Neural progenitor cell (in vitro differentiated cells): ENCODE measurements around the gene RAPGEF5. TPM values are rescaled to one million over a fixed set of nuclear protein-coding genes. Genes with fewer than 3 reads are reported as not detected.

Experiments
- DNase-seq: peaks from one replicate; pipeline ENCODE4 v3.0.0-alpha.2; 2016; ENCODE audit warnings: low spot score
- H2AFZ ChIP-seq: fragments of 200-600 bp; sonication (generic); replicated peaks from 2 replicates; pipeline ENCODE4 v1.6.1; 2016; ENCODE audit warnings: antibody characterized with exemption
- H3F3A ChIP-seq: fragments of 200-600 bp; sonication (generic); 2 replicates; pipeline ENCODE4 v1.6.1; 2016; ENCODE audit warnings: antibody characterized with exemption, low read depth
- H3K27ac ChIP-seq: fragments of 200-600 bp; sonication (generic); 2 replicates; pipeline ENCODE4 v1.5.1; 2016; ENCODE audit warnings: mild to moderate bottlenecking
- H3K27me3 ChIP-seq: fragments of 200-600 bp; sonication (generic); 2 replicates; pipeline ENCODE4 v1.6.1; 2016; ENCODE audit warnings: mild to moderate bottlenecking, moderate library complexity
- H3K36me3 ChIP-seq: fragments of 200-600 bp; sonication (generic); 2 replicates; pipeline ENCODE4 v1.5.1; 2016
- H3K4me1 ChIP-seq: fragments of 200-600 bp; sonication (generic); 2 replicates; pipeline ENCODE4 v1.6.1; 2016; ENCODE audit warnings: mixed run types
- H3K4me2 ChIP-seq: fragments of 200-600 bp; sonication (generic); 2 replicates; pipeline ENCODE4 v1.6.1; 2016
- H3K4me3 ChIP-seq: fragments of 200-600 bp; sonication (generic); 2 replicates; pipeline ENCODE4 v1.5.1; 2016
- H3K79me2 ChIP-seq: fragments of 200-600 bp; sonication (generic); 2 replicates; pipeline ENCODE4 v1.6.1; 2016; ENCODE audit warnings: low read depth
- H3K9ac ChIP-seq: fragments of 200-600 bp; sonication (generic); 2 replicates; pipeline ENCODE4 v1.6.1; 2016
- H3K9me3 ChIP-seq: fragments of 200-600 bp; sonication (generic); 2 replicates; pipeline ENCODE4 v1.5.1; 2016; ENCODE audit warnings: low read depth
- H4K20me1 ChIP-seq: fragments of 200-600 bp; sonication (generic); 2 replicates; pipeline ENCODE4 v1.6.1; 2016; ENCODE audit warnings: low read depth
- H3K27ac Mint-ChIP-seq: 3 replicates; pipeline ENCODE4 v1.8.0; 2021; ENCODE audit warnings: mixed read lengths
- H3K27me3 Mint-ChIP-seq: 2 replicates; pipeline ENCODE4 v1.8.0; 2022; ENCODE audit warnings: low read depth, mild to moderate bottlenecking, inconsistent platforms, moderate library complexity, mixed read lengths; ENCODE audit not compliant: insufficient read depth
- H3K36me3 Mint-ChIP-seq: 3 replicates; pipeline ENCODE4 v1.8.0; 2021; ENCODE audit warnings: mixed read lengths
- H3K4me1 Mint-ChIP-seq: 3 replicates; pipeline ENCODE4 v1.8.0; 2021; ENCODE audit warnings: mixed read lengths
- H3K4me3 Mint-ChIP-seq: 3 replicates; pipeline ENCODE4 v1.8.0; 2021; ENCODE audit warnings: mild to moderate bottlenecking, moderate library complexity, mixed read lengths
- H3K9me3 Mint-ChIP-seq: 3 replicates; pipeline ENCODE4 v1.8.0; 2020; ENCODE audit warnings: mixed read lengths
- CTCF ChIP-seq: fragments of 200-600 bp; sonication (generic); IDR thresholded peaks from 2 replicates; pipeline ENCODE4 v1.5.1; 2017; ENCODE audit warnings: antibody characterized with exemption, mild to moderate bottlenecking
- EZH2 ChIP-seq: fragments of 200-600 bp; sonication (generic); IDR thresholded peaks from 2 replicates; pipeline ENCODE4 v1.6.1; 2017; ENCODE audit warnings: antibody characterized with exemption, mild to moderate bottlenecking, moderate library complexity
- EZH2phosphoT487 ChIP-seq: fragments of 200-600 bp; sonication (generic); IDR thresholded peaks from 2 replicates; pipeline ENCODE4 v1.6.1; 2017; ENCODE audit warnings: antibody characterized with exemption
- total RNA-seq: library from RNA; depleted of rRNA; stranded (reverse); fragments of >200 nt; gene quantifications from 2 replicates; pipeline ENCODE4 v1.2.3, GENCODE V29; 2015; ENCODE audit warnings: low replicate concordance

RAPGEF5 gene
- total RNA-seq, 1 donor from 2014 or later, result 5.7 TPM

GRCh38 chr7:22346383-22347107 is 10.4 kb downstream of the RAPGEF5 start:
- Mint-ChIP-seq H3K4me3 (no peak overlapping the region), H3K27me3 (peaks cover 3% of the 10 kb centered on the region), H3K9me3 (no peaks in the 10 kb centered on the region), H3K4me1 (no peaks in the 10 kb centered on the region), H3K27ac (no peak overlapping the region), H3K36me3 (no peaks in the 10 kb centered on the region)
- H3K9ac ChIP-seq, result no peak overlapping the region
- no peaks in the 10 kb centered on the region for H4K20me1 ChIP-seq
- no peak overlapping the region for H3K4me3 ChIP-seq
- no peak overlapping the region for H3K27ac ChIP-seq
- no peak overlapping the region for H3K4me2 ChIP-seq
- H3F3A ChIP-seq, result no peaks in the 10 kb centered on the region
- H3K27me3 ChIP-seq, result no peaks in the 10 kb centered on the region
- no peak for DNase-seq
- H3K36me3 ChIP-seq, result no peaks in the 10 kb centered on the region
- no peak overlapping the region for H2AFZ ChIP-seq
- TF ChIP-seq EZH2phosphoT487, result no peak
- TF ChIP-seq CTCF, result no peak
- TF ChIP-seq EZH2, result no peak
- no peaks in the 10 kb centered on the region for H3K9me3 ChIP-seq
- no peaks in the 10 kb centered on the region for H3K79me2 ChIP-seq
- H3K4me1 ChIP-seq, result peaks cover 2% of the 10 kb centered on the region

DNA sequence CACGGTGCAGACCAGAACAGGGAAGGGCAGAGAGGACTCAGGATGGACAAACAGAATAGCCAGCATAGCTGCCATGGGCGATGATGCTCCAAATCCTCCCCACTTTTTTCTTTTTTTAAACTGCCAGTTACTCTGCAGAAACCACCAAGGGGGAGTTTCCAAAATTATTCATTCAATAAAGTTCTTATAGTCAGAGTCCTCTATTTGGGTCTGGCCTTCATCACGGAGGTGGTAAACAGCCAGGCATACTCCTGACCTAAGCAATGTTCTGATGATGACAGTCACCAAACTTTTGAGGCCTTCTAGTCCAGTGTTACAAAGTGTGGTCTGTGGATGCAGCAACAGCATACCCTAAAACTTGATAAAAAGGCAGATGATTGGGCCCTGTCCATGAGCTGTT is 12.3 kb downstream of the RAPGEF5 start:
- Histone ChIP-seq H3K9me3 (no peaks in the 10 kb centered on the region), H3K4me3 (no peak overlapping the region), H3K4me1 (peaks cover 2% of the 10 kb centered on the region), H3K4me2 (no peak overlapping the region), H3K79me2 (no peaks in the 10 kb centered on the region), H3K27me3 (no peaks in the 10 kb centered on the region), H3K9ac (no peak overlapping the region), H3F3A (no peaks in the 10 kb centered on the region), H3K36me3 (no peaks in the 10 kb centered on the region), H4K20me1 (no peaks in the 10 kb centered on the region), H3K27ac (no peak overlapping the region), H2AFZ (no peak overlapping the region)
- Mint-ChIP-seq H3K27me3 (peaks cover 3% of the 10 kb centered on the region), H3K36me3 (no peaks in the 10 kb centered on the region), H3K4me1 (no peaks in the 10 kb centered on the region), H3K4me3 (no peak overlapping the region), H3K27ac (no peak overlapping the region), H3K9me3 (peaks cover 5% of the 10 kb centered on the region)
- no peak for DNase-seq
- TF ChIP-seq CTCF (no peak), EZH2 (no peak), EZH2phosphoT487 (no peak)

DNA sequence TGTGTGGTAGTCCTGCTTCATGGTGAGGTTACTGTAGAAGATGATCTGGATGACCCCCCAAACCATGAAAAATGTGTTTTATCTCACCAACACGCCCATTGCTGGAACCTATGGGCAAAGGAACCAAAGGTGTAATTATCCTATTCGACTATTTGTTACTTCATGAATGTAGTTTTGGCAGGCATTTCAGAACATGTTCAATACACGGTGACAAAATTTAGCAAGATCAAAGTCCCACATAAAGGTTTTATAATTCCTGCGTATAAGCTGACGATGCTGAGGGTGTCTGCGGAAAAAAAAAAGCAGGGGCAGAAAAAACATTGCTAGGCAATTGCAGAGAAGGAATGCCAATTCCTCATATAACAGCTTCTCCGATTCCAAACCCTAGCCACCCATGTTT is 13.3 kb downstream of the RAPGEF5 start:
- H3K4me3 ChIP-seq, result no peak overlapping the region
- no peaks in the 10 kb centered on the region for H3K79me2 ChIP-seq
- H4K20me1 ChIP-seq, result no peaks in the 10 kb centered on the region
- peaks cover 3% of the 10 kb centered on the region for H3K4me1 ChIP-seq
- TF ChIP-seq CTCF (no peak), EZH2 (no peak), EZH2phosphoT487 (no peak)
- H3K9me3 ChIP-seq, result no peaks in the 10 kb centered on the region
- H3K27ac ChIP-seq, result no peak overlapping the region
- Mint-ChIP-seq H3K27ac (no peak overlapping the region), H3K9me3 (peaks cover 5% of the 10 kb centered on the region), H3K27me3 (peaks cover 3% of the 10 kb centered on the region), H3K4me1 (no peaks in the 10 kb centered on the region), H3K4me3 (no peak overlapping the region), H3K36me3 (no peaks in the 10 kb centered on the region)
- no peak for DNase-seq
- H3K36me3 ChIP-seq, result no peaks in the 10 kb centered on the region
- no peak overlapping the region for H2AFZ ChIP-seq
- H3K27me3 ChIP-seq, result no peaks in the 10 kb centered on the region
- H3F3A ChIP-seq, result no peaks in the 10 kb centered on the region
- H3K4me2 ChIP-seq, result no peak overlapping the region
- H3K9ac ChIP-seq, result no peak overlapping the region
